AG09309 (cell line): ENCODE results near the gene KY.

Experiments
- DNase-seq: peaks from one replicate; pipeline ENCODE4 v3.0.0-alpha.2; 2010; ENCODE audit warnings: low read depth
- H3K4me3 ChIP-seq: 2 replicates; pipeline ENCODE4 v1.5.1; 2011; ENCODE audit warnings: mild to moderate bottlenecking, low read depth, low read length, moderate library complexity; ENCODE audit not compliant: control insufficient read depth
- TF ChIP-seq, protein P1 (sequence below): IDR thresholded peaks from 2 replicates; pipeline ENCODE4 v1.5.1; 2011; ENCODE audit warnings: mild to moderate bottlenecking, low read depth, low read length, inconsistent platforms; ENCODE audit not compliant: insufficient read depth, control insufficient read depth; ENCODE audit errors: missing control alignments

KY gene, protein sequence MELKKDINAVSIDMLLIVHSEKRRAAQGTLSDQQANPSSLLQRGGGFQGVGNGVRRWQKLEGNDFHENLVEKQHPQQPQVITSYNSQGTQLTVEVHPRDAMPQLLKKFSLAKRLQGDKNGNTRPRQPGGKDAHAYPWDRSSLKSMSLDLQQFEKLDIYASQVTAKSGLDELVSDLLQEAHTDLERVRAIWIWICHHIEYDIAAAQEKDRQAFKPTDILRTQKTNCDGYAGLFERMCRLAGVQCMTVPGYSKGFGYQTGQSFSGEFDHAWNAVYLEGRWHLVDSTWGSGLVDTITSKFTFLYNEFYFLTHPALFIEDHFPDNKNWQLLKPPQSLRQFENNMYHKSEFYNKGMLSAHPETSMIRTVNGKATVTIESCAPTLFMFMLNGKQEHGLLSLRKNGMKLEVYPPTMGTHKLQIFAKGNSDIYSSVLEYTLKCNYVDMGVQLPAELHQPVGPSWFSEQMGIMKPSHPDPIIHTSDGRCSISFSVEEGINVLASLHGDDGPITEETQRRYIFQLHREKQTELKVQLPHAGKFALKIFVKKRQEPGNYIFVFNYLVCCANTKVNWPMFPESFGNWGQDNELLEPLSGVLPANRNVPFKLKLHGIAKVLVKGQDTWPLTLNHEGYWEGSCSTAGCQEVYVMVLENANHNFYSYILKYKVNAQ

GRCh38 chr3:134650431-134651346 lies at the start of gene KY:
Gene KY, minus strand, starts transcription at chr3:134651022. Its CDS starts 62 bp downstream, at chr3:134650960.
- H3K4me3 ChIP-seq: peak within 1 kb of the TSS; percentile 55
- no peak for DNase-seq
- TF ChIP-seq, protein P1, sequence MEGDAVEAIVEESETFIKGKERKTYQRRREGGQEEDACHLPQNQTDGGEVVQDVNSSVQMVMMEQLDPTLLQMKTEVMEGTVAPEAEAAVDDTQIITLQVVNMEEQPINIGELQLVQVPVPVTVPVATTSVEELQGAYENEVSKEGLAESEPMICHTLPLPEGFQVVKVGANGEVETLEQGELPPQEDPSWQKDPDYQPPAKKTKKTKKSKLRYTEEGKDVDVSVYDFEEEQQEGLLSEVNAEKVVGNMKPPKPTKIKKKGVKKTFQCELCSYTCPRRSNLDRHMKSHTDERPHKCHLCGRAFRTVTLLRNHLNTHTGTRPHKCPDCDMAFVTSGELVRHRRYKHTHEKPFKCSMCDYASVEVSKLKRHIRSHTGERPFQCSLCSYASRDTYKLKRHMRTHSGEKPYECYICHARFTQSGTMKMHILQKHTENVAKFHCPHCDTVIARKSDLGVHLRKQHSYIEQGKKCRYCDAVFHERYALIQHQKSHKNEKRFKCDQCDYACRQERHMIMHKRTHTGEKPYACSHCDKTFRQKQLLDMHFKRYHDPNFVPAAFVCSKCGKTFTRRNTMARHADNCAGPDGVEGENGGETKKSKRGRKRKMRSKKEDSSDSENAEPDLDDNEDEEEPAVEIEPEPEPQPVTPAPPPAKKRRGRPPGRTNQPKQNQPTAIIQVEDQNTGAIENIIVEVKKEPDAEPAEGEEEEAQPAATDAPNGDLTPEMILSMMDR: peak; percentile 22

DNA sequence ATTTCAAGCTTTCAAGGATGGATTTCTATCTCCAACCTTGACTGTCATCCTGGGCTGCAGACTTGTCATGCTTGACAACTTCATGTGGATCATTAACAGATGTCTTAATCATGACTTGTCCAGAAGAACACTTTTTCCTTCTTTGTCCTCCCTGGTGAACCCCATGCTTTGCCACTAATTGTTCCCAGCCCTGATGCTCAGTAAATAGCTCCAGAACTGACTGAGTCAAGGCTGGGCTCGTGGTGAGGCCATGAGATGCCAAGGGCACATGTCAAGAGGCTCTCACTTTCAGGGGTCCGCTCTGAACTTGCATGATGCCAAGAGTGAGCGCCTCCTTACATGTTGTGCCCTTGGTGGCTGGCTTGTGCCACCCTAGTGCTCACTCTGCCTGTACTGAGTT lies 48.9 kb upstream of the KY start:
- H3K4me3 ChIP-seq: no peak overlapping the region
- TF ChIP-seq, protein P1: no peak
- DNase-seq: no peak

DNA sequence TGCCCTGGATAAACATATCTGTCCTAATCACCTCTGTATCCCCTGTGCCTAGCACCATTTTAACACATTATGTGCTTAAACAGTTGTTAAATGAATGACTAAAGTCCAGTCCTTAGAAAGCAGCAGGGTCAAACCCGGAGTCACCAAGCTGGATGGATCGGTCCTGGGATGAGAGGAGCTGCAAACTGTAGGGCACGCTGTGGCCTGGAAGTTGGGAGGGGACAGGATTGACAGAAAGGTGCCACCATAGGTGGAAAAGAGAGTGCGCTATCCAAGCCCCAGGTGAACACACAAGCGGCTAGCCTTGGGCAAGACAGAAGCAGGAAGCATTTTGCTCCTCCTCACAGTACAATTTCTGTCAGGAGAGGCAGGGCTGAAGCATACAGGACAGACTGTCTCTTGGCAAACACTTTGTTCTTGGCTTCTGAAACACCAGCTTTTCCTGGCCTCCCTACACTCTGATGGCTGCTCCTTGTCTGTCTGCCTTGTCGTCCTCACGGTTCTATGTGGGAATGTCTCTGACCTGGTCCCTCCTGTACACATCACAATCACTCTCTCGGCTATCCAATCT lies 48.4 kb upstream of the KY start:
- DNase-seq: no peak
- TF ChIP-seq, protein P1: no peak
- H3K4me3 ChIP-seq: no peak overlapping the region

DNA sequence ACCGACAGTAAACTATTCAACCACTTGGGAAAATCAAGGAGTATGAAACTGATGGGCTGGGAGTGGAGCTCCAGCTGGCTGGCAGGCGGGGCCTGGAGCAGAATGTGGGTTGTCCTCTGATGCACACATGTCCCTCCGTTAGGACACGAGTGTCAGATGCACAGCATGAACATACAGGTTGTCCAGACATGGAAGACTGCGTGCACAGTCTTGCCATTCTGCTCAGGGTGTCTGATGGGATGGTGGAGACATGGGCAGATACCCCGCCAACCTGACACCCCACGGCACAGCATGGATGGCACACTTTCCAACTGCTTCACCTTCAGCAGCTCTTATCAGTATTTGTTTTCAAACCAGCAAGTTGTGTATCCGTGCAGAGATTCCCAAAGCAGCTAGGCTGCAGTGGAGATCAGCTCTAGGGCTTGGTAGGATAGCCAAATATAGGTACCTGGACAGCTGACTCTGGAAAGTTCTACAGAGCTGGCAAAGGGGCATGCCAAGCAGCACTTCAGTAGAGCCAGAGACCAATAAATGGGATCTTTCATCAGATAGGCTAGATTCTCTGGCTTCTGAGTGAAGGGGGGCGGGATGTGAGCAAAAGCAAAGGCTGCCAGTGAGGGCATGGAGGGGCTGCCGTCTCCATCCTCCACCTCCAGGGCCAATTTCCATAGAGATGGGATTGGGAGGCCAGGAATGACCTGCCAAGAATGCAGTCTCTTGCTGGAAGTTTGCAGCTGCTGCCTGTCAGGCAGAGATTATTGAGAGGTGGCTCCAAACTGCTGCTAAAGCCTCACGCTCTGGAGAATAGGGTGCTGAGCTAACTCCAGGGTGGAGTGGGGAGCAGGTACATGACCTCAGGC lies 47.2 kb upstream of the KY start:
- no peak for DNase-seq
- TF ChIP-seq, protein P1: no peak

DNA sequence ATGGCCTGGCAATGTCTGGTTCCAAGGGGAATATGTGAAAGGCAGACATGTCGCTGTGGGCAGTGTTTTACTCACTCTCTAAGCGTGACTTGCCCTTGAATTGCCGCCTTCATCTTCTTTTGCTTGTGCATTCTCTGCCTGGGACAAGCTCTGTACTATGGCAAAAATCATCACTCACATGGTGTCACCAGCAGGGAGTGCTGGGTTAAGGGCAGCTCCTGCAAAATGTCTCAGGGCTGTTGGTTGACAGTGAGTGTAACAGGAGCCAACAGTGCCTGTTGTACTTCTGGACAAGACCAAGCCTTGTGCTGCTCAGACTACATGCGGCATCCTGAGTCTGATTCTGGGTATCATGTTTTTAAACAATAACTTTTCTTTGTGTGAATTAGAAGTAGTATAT lies 45.3 kb upstream of the KY start:
- H3K4me3 ChIP-seq: no peak overlapping the region
- no peak for DNase-seq
- TF ChIP-seq, protein P1: no peak

More for the DNA sequence above, 47.2 kb upstream of the KY start:
- no peak overlapping the region for H3K4me3 ChIP-seq
